ENCODE measurements around the gene DMAP1. TPM values are rescaled to one million over a fixed set of nuclear protein-coding genes. Genes with fewer than 3 reads are reported as not detected.
A peak's percentile ranks its signal among the peaks of the same experiment; 100 is the strongest.

The DMAP1 gene
- total RNA-seq, 3 donors from 2014 or later (not counting 1 experiment from before 2014, with no cell fraction given), result 61.1 to 73.3 (median 67.3) TPM

DNA sequence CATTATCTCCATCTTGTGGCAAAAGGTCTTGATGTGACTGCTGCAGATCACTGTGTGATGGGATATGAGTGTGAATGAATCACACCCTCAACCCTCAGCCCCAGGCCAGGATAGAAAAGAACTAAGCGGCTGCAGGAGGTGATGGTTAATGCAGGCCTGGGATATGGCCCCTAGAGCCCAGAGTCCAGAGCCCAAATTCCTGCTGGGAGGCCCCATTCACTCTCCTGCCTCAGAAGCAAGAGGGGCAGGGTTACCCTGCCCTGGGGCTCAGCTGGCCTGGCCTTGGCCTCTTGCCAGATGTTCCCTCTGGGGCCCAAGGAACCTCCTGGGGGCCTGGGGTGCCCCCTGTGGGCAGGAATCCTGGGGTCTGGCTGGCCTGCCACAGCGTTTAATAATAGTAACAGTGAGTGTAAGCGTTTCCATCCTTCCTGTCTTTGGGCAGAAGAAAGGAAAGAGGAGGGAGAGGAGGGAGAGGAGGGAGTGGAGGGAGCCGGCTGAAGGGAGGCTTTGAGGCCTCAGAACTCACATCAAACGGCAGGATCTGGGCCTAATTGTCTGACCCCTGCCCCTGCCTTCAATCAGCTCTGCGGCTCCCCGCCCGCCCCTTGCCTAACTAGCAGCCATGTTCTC is 26.2 kb downstream of the DMAP1 start:
- H3K27ac ChIP-seq (ENCODE audit: low read length), result no peak overlapping the region
- peaks cover 3% of the 10 kb centered on the region for H3K36me3 ChIP-seq (ENCODE audit: control insufficient read depth, insufficient read depth, low read length)
- H3K4me1 ChIP-seq (ENCODE audit: control insufficient read depth, insufficient read depth, low read length), result peaks cover 8% of the 10 kb centered on the region
- TF ChIP-seq, protein P1, sequence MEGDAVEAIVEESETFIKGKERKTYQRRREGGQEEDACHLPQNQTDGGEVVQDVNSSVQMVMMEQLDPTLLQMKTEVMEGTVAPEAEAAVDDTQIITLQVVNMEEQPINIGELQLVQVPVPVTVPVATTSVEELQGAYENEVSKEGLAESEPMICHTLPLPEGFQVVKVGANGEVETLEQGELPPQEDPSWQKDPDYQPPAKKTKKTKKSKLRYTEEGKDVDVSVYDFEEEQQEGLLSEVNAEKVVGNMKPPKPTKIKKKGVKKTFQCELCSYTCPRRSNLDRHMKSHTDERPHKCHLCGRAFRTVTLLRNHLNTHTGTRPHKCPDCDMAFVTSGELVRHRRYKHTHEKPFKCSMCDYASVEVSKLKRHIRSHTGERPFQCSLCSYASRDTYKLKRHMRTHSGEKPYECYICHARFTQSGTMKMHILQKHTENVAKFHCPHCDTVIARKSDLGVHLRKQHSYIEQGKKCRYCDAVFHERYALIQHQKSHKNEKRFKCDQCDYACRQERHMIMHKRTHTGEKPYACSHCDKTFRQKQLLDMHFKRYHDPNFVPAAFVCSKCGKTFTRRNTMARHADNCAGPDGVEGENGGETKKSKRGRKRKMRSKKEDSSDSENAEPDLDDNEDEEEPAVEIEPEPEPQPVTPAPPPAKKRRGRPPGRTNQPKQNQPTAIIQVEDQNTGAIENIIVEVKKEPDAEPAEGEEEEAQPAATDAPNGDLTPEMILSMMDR (IDR thresholded peaks at IDR 0.05), result no peak
- Mint-ChIP-seq H3K27me3 (ENCODE audit: low read depth in 2 of 2) (no peaks in the 10 kb centered on the region), H3K36me3 (no peaks in the 10 kb centered on the region), H3K27ac (peak overlapping the region in 1 of 2 donors; percentile 51), H3K4me1 (peaks cover 9 to 16% of the 10 kb centered on the region in 2 donors), H3K9me3 (no peaks in the 10 kb centered on the region), H3K4me3 (no peak overlapping the region)
- ATAC-seq (no peak), DNase-seq (no peak)
- 66% methylated on average over 7 of the region's 8 CpGs for WGBS (ENCODE audit: insufficient coverage)
- intact Hi-C loops (cut with micrococcal nuclease), result no loop called here
- no peak overlapping the region for H3K4me3 ChIP-seq (ENCODE audit: low read length)
- no peaks in the 10 kb centered on the region for H3K9me3 ChIP-seq (ENCODE audit: control insufficient read depth, insufficient read depth, low read length)
- H3K27me3 ChIP-seq (ENCODE audit: control insufficient read depth, insufficient read depth, low read length), result no peaks in the 10 kb centered on the region

DNA sequence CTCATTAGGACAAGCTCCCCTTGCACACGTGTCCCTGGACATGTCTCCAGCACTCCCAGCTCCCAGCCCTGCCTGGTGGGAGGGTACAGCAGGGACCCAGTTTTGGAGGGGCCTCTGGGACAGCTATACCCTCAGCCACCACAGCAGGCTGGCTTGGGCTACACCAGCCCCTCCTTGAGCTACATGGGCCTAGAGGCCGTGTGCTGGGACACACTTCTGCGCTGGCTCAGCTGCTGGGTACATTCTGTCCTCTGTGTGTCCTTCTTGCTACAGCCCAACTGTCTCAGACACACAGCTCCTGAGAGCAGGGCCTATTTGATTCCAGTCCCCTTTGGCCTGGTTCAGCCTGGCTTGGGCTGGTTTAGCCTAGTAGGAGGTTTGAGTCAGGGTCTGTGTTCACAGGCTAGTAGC is 26.7 kb downstream of the DMAP1 start:
- Mint-ChIP-seq H3K27ac (peak overlapping the region in 1 of 2 donors; percentile 51), H3K4me1 (peaks cover 9 to 19% of the 10 kb centered on the region in 2 donors), H3K9me3 (no peaks in the 10 kb centered on the region), H3K36me3 (no peaks in the 10 kb centered on the region), H3K4me3 (no peak overlapping the region), H3K27me3 (ENCODE audit: low read depth in 2 of 2) (no peaks in the 10 kb centered on the region)
- Histone ChIP-seq H3K4me3 (ENCODE audit: low read length) (no peak overlapping the region), H3K36me3 (ENCODE audit: control insufficient read depth, insufficient read depth, low read length) (peaks cover 3% of the 10 kb centered on the region), H3K27ac (ENCODE audit: low read length) (no peak overlapping the region), H3K4me1 (ENCODE audit: control insufficient read depth, insufficient read depth, low read length) (peaks cover 8% of the 10 kb centered on the region), H3K27me3 (ENCODE audit: control insufficient read depth, insufficient read depth, low read length) (no peaks in the 10 kb centered on the region), H3K9me3 (ENCODE audit: control insufficient read depth, insufficient read depth, low read length) (no peaks in the 10 kb centered on the region)
- TF ChIP-seq, protein P1 (IDR thresholded peaks at IDR 0.05), result no peak
- DNase-seq (no peak), ATAC-seq (no peak)
- intact Hi-C loops (cut with micrococcal nuclease), result no loop called here
- 91% methylated on average over 3 of the region's 3 CpGs for WGBS (ENCODE audit: insufficient coverage)

DNA sequence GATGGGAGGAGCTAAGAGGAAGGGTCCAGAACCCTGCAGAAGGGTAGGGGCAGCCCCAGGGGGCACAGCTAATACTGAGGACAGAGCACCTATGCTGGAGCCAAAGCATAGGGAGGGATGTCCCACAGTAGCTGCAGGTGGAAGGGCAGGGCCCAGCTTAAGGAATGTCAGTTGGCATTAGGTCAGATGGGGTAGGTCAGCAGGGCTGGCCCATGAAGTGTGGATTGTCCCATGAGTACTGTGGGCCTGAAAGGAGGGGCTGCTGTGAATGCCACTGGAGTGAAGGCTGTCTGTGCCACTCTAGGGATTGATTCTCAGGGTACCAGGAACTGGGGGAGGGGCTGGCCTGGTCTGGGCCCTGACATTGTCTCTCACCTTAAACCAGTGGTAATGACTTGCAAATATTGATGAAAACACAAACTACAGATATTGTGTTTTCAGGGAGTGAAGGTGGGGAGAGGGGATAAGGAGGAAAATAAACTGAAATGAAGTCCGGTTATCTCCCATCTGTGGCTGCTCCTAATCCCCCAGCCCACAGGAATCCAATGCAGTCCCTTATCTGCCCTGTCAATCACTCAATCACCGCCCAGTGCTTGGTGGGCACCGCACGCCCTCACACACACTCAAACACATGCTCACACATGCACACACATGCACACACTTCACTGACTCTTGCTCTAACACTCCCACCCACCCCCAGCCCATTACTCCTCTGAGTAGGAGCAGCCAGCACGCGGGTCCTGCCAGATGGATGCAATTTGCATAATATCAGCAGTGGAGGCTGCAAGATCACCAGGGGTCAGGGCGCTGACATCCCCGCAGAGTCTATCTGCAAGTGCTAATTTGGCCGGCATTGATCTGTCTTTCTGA is 27.8 kb downstream of the DMAP1 start:
- H3K27ac Mint-ChIP-seq, result peak overlapping the region in 1 of 2 donors; percentile 16
- no peak overlapping the region for H3K27ac ChIP-seq (ENCODE audit: low read length)

More for the DNA sequence above, 27.8 kb downstream of the DMAP1 start:
- DNase-seq (no peak), ATAC-seq (no peak)
- intact Hi-C loops (cut with micrococcal nuclease), result no loop called here
- Mint-ChIP-seq H3K4me1 (peaks cover 9 to 19% of the 10 kb centered on the region in 2 donors), H3K27me3 (ENCODE audit: low read depth in 2 of 2) (no peaks in the 10 kb centered on the region), H3K4me3 (no peak overlapping the region), H3K9me3 (no peaks in the 10 kb centered on the region), H3K36me3 (no peaks in the 10 kb centered on the region)
- Histone ChIP-seq H3K36me3 (ENCODE audit: control insufficient read depth, insufficient read depth, low read length) (peaks cover 3% of the 10 kb centered on the region), H3K4me1 (ENCODE audit: control insufficient read depth, insufficient read depth, low read length) (peaks cover 8% of the 10 kb centered on the region), H3K9me3 (ENCODE audit: control insufficient read depth, insufficient read depth, low read length) (no peaks in the 10 kb centered on the region), H3K27me3 (ENCODE audit: control insufficient read depth, insufficient read depth, low read length) (no peaks in the 10 kb centered on the region), H3K4me3 (ENCODE audit: low read length) (no peak overlapping the region)
- TF ChIP-seq, protein P1 (IDR thresholded peaks at IDR 0.05), result no peak
- 97% methylated on average over 9 of the region's 9 CpGs for WGBS (ENCODE audit: insufficient coverage)
